Central memory CD8-positive, alpha-beta T cell (primary cell): ENCODE results near the gene SYNDIG1L.
A peak's percentile ranks its signal among the peaks of the same experiment; 100 is the strongest.

Experiments used
- ATAC-seq: fragments of 150-1000 bp; cut with Tn5 transposase; replicated peaks from 2 replicates; pipeline ENCODE4 v1.10.0; 2022; ENCODE audit warnings: mild to moderate bottlenecking, moderate FRiP score, moderate number of reproducible peaks; ENCODE audit not compliant: poor library complexity, severe bottlenecking; ENCODE audit errors: extremely low read depth
- DNase-seq, 2 donors: peaks; one replicate each; pipeline ENCODE4 v3.0.0; 2021; ENCODE audit warnings: low spot score in 2 of 2
- H3K27ac Mint-ChIP-seq: one replicate; pipeline ENCODE4 v1.8.0; 2022; ENCODE audit warnings: low read depth, mild to moderate bottlenecking, moderate library complexity, mixed read lengths
- H3K27me3 Mint-ChIP-seq: one replicate; pipeline ENCODE4 v1.8.0; 2022; ENCODE audit warnings: mixed read lengths
- H3K36me3 Mint-ChIP-seq: one replicate; pipeline ENCODE4 v1.8.0; 2022; ENCODE audit warnings: mild to moderate bottlenecking, moderate library complexity, mixed read lengths; ENCODE audit not compliant: insufficient read depth
- H3K4me1 Mint-ChIP-seq: one replicate; pipeline ENCODE4 v1.8.0; 2022; ENCODE audit warnings: mixed read lengths
- H3K4me3 Mint-ChIP-seq: one replicate; pipeline ENCODE4 v1.8.0; 2022; ENCODE audit warnings: mild to moderate bottlenecking, moderate library complexity, mixed read lengths
- H3K9me3 Mint-ChIP-seq: one replicate; pipeline ENCODE4 v1.8.0; 2022; ENCODE audit warnings: mixed read lengths

The SYNDIG1L gene

GRCh38 chr14:74362361-74362915 is 63.6 kb downstream of the SYNDIG1L start:
- Mint-ChIP-seq H3K4me1 (no peaks in the 10 kb centered on the region), H3K27ac (no peak overlapping the region), H3K27me3 (peaks cover 30% of the 10 kb centered on the region), H3K9me3 (no peaks in the 10 kb centered on the region), H3K36me3 (no peaks in the 10 kb centered on the region), H3K4me3 (no peak overlapping the region)
- DNase-seq (peak; percentile 42 to 44), ATAC-seq (peak; percentile 40)

GRCh38 chr14:74360163-74360562 is 65.8 kb downstream of the SYNDIG1L start:
- Mint-ChIP-seq H3K9me3 (no peaks in the 10 kb centered on the region), H3K4me1 (no peaks in the 10 kb centered on the region), H3K4me3 (no peak overlapping the region), H3K36me3 (no peaks in the 10 kb centered on the region), H3K27ac (no peak overlapping the region), H3K27me3 (peaks cover 30% of the 10 kb centered on the region)
- DNase-seq (no peak), ATAC-seq (no peak)

GRCh38 chr14:74358176-74358829 is 67.7 kb downstream of the SYNDIG1L start:
- ATAC-seq (no peak), DNase-seq (no peak)
- Mint-ChIP-seq H3K9me3 (no peaks in the 10 kb centered on the region), H3K27ac (no peak overlapping the region), H3K4me3 (no peak overlapping the region), H3K36me3 (no peaks in the 10 kb centered on the region), H3K4me1 (no peaks in the 10 kb centered on the region), H3K27me3 (peaks cover 20% of the 10 kb centered on the region)

- Mint-ChIP-seq H3K9me3 (no peaks in the 10 kb centered on the region), H3K27ac (no peak overlapping the region), H3K4me3 (no peak overlapping the region), H3K36me3 (no peaks in the 10 kb centered on the region), H3K4me1 (no peaks in the 10 kb centered on the region), H3K27me3 (peaks cover 19% of the 10 kb centered on the region)
- DNase-seq (no peak), ATAC-seq (no peak)
These were observed 68.4 kb downstream of the SYNDIG1L start for GRCh38 chr14:74357585-74357984.

- H3K9me3 Mint-ChIP-seq: no peaks in the 10 kb centered on the region
- H3K4me1 Mint-ChIP-seq: no peaks in the 10 kb centered on the region
- peaks cover 13% of the 10 kb centered on the region for H3K27me3 Mint-ChIP-seq
- no peaks in the 10 kb centered on the region for H3K36me3 Mint-ChIP-seq
- no peak overlapping the region for H3K27ac Mint-ChIP-seq
- DNase-seq (no peak), ATAC-seq (no peak)
- H3K4me3 Mint-ChIP-seq: no peak overlapping the region
These were observed 69.0 kb downstream of the SYNDIG1L start for GRCh38 chr14:74356892-74357575.
